Endodermal cell (in vitro differentiated cells): ENCODE measurements around the gene PLA2G12A. TPM values are rescaled to one million over a fixed set of nuclear protein-coding genes. Genes with fewer than 3 reads are reported as not detected.

Source experiments
- DNase-seq: peaks from one replicate; pipeline ENCODE4 v3.0.0-alpha.2; 2017
- H3K27ac ChIP-seq: 2 replicates; pipeline ENCODE4 v1.5.1; 2013; ENCODE audit warnings: mild to moderate bottlenecking, low read depth, low read length, moderate library complexity
- H3K27me3 ChIP-seq: 2 replicates; pipeline ENCODE4 v1.6.1; 2013; ENCODE audit warnings: mild to moderate bottlenecking, low read length, moderate library complexity; ENCODE audit not compliant: insufficient read depth, control insufficient read depth, poor library complexity, severe bottlenecking
- H3K36me3 ChIP-seq: 2 replicates; pipeline ENCODE4 v1.7.0; 2013; ENCODE audit warnings: mild to moderate bottlenecking, low read length, moderate library complexity; ENCODE audit not compliant: control insufficient read depth, insufficient read depth
- H3K4me1 ChIP-seq: one replicate; pipeline ENCODE4 v1.7.0; 2013; ENCODE audit warnings: low read length; ENCODE audit not compliant: control insufficient read depth, insufficient read depth
- H3K4me3 ChIP-seq: 2 replicates; pipeline ENCODE4 v1.5.1; 2013; ENCODE audit warnings: mild to moderate bottlenecking, low read length, moderate library complexity
- H3K9ac ChIP-seq: 2 replicates; pipeline ENCODE4 v1.6.1; 2013; ENCODE audit warnings: mild to moderate bottlenecking, low read length, moderate library complexity; ENCODE audit not compliant: poor library complexity, severe bottlenecking; ENCODE audit errors: extremely low read depth
- H3K9me3 ChIP-seq: 2 replicates; pipeline ENCODE4 v1.6.1; 2013; ENCODE audit warnings: mild to moderate bottlenecking, low read length, moderate library complexity; ENCODE audit not compliant: control insufficient read depth
- H3K27ac Mint-ChIP-seq: 2 replicates; pipeline ENCODE4 v1.8.0; 2020; ENCODE audit warnings: mixed read lengths
- H3K27me3 Mint-ChIP-seq: 2 replicates; pipeline ENCODE4 v1.8.0; 2021; ENCODE audit warnings: mild to moderate bottlenecking, mixed read lengths; ENCODE audit not compliant: insufficient read depth
- H3K36me3 Mint-ChIP-seq: 2 replicates; pipeline ENCODE4 v1.8.0; 2020; ENCODE audit warnings: low read depth, mixed read lengths
- H3K4me1 Mint-ChIP-seq: 2 replicates; pipeline ENCODE4 v1.8.0; 2020; ENCODE audit warnings: mixed read lengths
- H3K4me3 Mint-ChIP-seq: 2 replicates; pipeline ENCODE4 v1.8.0; 2020; ENCODE audit warnings: mild to moderate bottlenecking, moderate library complexity, mixed read lengths
- H3K9me3 Mint-ChIP-seq: 2 replicates; pipeline ENCODE4 v1.8.0; 2020; ENCODE audit warnings: mild to moderate bottlenecking, mixed read lengths
- WGBS, 2 experiments: methylation state at CpG; one replicate each; pipeline versions ENCODE4 v1.1.5 to v1.1.7; 2013; ENCODE audit warnings: missing lambda C conversion rate in 2 of 2, mixed read lengths in 1 of 2; ENCODE audit not compliant: insufficient coverage in 1 of 2, insufficient read length in 1 of 2; 5-methylcytosine and 5-hydroxymethylcytosine counted together
- total RNA-seq, 2 donors: library from RNA; stranded (reverse); fragmentation: NEBNext Ultra II Directional in 1 of 2; extraction: Animal tissue kit (Norgen Biotek cat#: 25700) in 1 of 2; gene quantifications; 2 replicates in 1 of 2; 3 replicates in 1 of 2; pipeline ENCODE4 v1.2.1, GENCODE V29; 2021
- TF ChIP-seq, protein P1 (sequence below): fragments of 200-600 bp; sonication (generic); conservative IDR thresholded peaks from 2 replicates; pipeline ENCODE4 v1.5.0; 2021; ENCODE audit warnings: antibody characterized with exemption, mild to moderate bottlenecking

PLA2G12A gene
- total RNA-seq, 2 donors from 2014 or later: 38.5 to 60.9 TPM

DNA sequence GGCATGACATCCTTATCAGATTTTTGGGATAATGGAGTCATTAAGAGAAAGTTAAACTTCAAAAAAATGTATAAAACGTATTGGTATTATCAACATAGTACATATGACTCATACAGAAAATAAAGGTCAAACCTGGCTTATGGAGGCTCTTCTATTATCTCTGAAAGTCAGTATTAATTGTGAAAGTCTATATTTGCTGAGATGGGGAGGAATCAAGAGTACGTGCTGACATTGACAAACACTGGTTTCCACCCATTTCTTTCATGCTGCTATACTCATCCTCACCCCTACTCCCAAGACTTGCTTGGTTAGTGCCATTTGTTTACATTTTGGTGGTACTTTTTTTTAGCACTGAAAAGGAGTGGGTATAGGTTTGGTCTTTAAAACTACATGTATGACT is 30.8 kb upstream of the PLA2G12A start:
- Histone ChIP-seq H3K27ac (no peak overlapping the region), H3K4me3 (no peak overlapping the region), H3K36me3 (no peaks in the 10 kb centered on the region), H3K9me3 (no peaks in the 10 kb centered on the region), H3K27me3 (peaks cover 3% of the 10 kb centered on the region), H3K4me1 (no peaks in the 10 kb centered on the region), H3K9ac (no peak overlapping the region)
- DNase-seq: no peak
- Mint-ChIP-seq H3K27me3 (peaks cover 1% of the 10 kb centered on the region), H3K4me1 (no peaks in the 10 kb centered on the region), H3K9me3 (no peaks in the 10 kb centered on the region), H3K27ac (no peak overlapping the region), H3K4me3 (no peak overlapping the region), H3K36me3 (no peaks in the 10 kb centered on the region)
- TF ChIP-seq, protein P1, sequence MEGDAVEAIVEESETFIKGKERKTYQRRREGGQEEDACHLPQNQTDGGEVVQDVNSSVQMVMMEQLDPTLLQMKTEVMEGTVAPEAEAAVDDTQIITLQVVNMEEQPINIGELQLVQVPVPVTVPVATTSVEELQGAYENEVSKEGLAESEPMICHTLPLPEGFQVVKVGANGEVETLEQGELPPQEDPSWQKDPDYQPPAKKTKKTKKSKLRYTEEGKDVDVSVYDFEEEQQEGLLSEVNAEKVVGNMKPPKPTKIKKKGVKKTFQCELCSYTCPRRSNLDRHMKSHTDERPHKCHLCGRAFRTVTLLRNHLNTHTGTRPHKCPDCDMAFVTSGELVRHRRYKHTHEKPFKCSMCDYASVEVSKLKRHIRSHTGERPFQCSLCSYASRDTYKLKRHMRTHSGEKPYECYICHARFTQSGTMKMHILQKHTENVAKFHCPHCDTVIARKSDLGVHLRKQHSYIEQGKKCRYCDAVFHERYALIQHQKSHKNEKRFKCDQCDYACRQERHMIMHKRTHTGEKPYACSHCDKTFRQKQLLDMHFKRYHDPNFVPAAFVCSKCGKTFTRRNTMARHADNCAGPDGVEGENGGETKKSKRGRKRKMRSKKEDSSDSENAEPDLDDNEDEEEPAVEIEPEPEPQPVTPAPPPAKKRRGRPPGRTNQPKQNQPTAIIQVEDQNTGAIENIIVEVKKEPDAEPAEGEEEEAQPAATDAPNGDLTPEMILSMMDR: no peak
- WGBS, 2 experiments: 100% methylated on average over 1 of the region's 2 CpGs; no CpG with 5 or more reads in 1 of the 2 experiments

GRCh38 chr4:109755656-109756055 is 25.8 kb upstream of the PLA2G12A start:
- Histone ChIP-seq H3K27ac (no peak overlapping the region), H3K27me3 (peaks cover 5% of the 10 kb centered on the region), H3K36me3 (no peaks in the 10 kb centered on the region), H3K4me3 (no peak overlapping the region), H3K9ac (no peak overlapping the region), H3K4me1 (no peaks in the 10 kb centered on the region), H3K9me3 (no peaks in the 10 kb centered on the region)
- H3K36me3 Mint-ChIP-seq: no peaks in the 10 kb centered on the region
- no peaks in the 10 kb centered on the region for H3K4me1 Mint-ChIP-seq
- 78% methylated on average over 3 of the region's 3 CpGs; no CpG with 5 or more reads in 1 of the 2 experiments for WGBS, 2 experiments
- H3K4me3 Mint-ChIP-seq: no peak overlapping the region
- no peaks in the 10 kb centered on the region for H3K9me3 Mint-ChIP-seq
- TF ChIP-seq, protein P1: no peak
- DNase-seq: no peak
- H3K27ac Mint-ChIP-seq: no peak overlapping the region
- no peaks in the 10 kb centered on the region for H3K27me3 Mint-ChIP-seq

- H3K9me3 Mint-ChIP-seq: no peaks in the 10 kb centered on the region
- no peak for DNase-seq
- no peaks in the 10 kb centered on the region for H3K36me3 ChIP-seq
- H3K36me3 Mint-ChIP-seq: no peaks in the 10 kb centered on the region
- H3K4me3 Mint-ChIP-seq: no peak overlapping the region
- H3K4me3 ChIP-seq: no peak overlapping the region
- H3K9me3 ChIP-seq: no peaks in the 10 kb centered on the region
- no peak overlapping the region for H3K27ac ChIP-seq
- no peak overlapping the region for H3K9ac ChIP-seq
- H3K4me1 Mint-ChIP-seq: peaks cover 5% of the 10 kb centered on the region
- peaks cover 5% of the 10 kb centered on the region for H3K27me3 ChIP-seq
- TF ChIP-seq, protein P1: no peak
- no peaks in the 10 kb centered on the region for H3K4me1 ChIP-seq
- no peak overlapping the region for H3K27ac Mint-ChIP-seq
- 80 to 91% methylated on average over 1 to 6 of the region's 7 CpGs for WGBS, 2 experiments
- H3K27me3 Mint-ChIP-seq: no peaks in the 10 kb centered on the region
These were observed 24.4 kb upstream of the PLA2G12A start for GRCh38 chr4:109754093-109754857.
